NCI-H128 (cell line): ENCODE measurements around the gene ZNF391.
"Not testable (repeated sequence)": the region's sequence is repeated elsewhere in the genome, so short reads cannot be mapped to it uniquely, and the experiment has no call there.

Experiments
- DNase-seq: peaks from one replicate; lab custom pipeline; 2025; ENCODE audit not compliant: unreplicated experiment; lab: John Stamatoyannopoulos, UW

Gene ZNF391

DNA sequence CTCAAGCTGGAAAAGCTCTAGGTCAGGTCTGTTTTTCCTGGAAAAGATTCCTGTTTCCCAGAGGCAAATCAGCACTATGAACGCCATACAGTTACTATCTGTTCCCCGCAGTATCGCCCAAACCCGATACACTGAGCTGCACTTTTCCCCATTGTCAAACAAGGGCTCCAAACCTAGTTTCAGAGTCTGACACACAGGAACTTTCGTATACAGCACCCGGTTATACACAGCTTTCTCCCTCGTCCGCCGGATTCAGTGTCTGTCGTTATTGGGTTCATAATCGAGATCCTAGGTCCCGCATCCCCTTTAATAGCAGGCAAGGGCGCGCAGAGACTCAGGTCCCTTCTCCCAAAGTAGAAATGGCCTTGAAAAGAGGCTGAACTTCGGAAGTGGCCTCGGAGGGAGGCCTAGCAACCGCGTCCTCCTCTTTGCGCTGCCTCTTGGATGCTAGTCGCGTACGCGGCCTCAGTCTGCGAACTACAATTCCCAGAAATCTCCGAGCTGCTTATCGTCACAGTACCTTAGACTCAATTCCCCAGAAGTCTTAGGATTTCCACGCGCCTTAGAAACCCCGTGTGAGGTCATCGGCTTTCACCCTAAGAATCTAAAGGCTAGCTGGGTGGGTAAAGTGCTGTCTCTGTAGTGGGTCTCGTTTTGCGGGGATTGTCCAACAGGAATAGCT lies 34.2 kb downstream of the ZNF391 start:
- no peak for DNase-seq

DNA sequence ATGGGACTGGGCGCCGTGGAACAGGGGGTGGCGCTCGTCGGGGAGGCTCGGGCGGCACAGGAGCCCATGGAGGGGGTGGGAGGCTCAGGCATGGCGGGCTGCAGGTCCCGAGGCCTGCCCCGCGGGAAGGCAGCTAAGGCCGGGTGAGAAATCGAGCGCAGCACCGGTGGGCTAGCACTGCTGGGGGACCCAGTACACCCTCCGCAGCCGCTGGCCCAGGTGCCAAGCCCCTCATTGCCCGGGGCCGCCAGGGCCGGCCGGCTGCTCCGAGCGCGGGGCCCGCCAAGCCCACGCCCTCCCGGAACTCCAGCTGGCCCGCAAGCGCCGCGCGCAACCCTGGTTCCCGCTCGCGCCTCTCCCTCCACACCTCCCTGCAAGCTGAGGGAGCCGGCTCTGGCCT lies 36.3 kb downstream of the ZNF391 start:
- DNase-seq, result not testable (repeated sequence)

DNA sequence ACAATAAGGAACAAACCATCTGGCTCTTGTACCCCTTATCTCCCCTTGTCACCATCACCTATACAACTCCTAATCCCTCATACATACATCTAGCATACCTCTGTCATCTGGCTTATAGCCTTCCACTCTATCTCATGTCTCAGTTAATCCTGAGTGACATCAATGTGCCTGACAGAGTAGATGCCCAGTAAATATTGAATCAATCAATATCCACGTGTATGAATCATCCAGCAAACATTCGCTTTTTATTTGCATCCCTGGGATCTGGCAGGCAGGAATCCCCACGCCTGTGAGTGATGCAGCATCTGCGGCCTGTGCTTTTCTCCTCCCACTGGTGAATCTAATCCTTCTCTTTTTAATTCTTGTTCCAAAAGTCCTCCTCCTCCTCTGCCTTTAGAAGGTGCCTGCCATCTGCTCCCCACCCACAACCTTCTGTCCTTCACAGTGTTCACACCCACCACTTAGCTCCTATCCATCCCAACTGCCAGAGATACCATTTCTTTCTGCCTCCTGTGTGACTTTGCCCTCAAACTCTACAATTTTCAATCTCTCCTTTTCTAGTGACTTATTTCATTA lies 37.6 kb downstream of the ZNF391 start:
- no peak for DNase-seq

GRCh38 chr6:27428502-27428901 lies 39.9 kb downstream of the ZNF391 start:
- no peak for DNase-seq

DNA sequence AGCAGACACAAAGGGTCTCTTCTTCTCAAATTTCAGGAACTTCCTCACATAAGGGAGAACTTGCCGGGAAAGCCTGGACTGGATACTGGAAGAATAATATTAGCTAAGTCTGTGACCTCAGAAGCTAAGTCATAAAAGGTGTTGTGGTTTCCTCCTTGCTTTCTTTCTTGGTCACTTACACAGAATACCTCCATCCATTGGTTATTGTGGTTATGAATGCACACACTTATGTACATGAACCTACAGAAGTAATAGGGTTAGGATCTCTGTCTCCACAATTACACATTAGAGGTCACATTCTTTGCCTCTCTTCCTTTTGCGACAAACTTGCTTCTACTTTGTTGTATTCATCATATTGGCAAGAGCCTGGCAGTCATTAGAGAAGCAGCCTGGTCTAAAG lies 40.4 kb downstream of the ZNF391 start:
- no peak for DNase-seq

DNA sequence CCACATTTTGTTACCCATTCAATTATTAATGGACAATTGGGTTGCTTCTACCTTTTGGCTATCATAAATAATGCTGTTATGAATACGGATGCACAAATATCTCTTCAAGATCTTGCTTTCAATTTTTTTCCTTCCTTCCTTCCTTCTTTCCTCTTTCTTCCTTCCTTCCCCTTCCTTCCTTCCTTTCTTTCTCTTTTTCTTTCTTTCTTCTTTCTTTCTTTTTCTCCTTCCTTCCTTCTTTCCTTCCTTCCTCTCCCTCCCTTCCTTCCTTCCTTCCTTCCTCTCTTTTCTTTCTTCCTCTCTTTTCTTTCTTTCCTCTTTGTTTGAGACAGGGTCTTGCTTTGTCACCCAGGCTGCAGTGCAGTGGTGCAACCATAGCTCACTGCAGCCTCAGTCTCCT lies 45.2 kb downstream of the ZNF391 start:
- no peak for DNase-seq

DNA sequence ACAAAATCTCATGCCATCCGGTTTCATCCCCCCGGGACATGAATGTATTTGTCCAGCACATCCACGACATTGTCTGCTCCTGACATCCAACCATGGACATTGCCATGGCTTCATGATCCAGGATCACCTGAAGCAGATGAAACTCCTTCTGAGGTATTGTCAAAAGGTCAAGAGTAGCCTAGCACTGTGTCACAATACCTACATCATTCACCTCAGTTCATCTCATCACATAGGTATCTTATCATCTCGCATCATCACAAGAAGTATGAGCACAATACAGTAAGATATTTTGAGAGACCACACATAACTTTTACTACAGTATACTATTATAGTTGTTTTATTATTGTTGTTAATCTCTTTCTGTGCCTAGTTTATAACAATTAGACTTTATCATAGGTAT lies 50.8 kb downstream of the ZNF391 start:
- DNase-seq, result no peak

DNA sequence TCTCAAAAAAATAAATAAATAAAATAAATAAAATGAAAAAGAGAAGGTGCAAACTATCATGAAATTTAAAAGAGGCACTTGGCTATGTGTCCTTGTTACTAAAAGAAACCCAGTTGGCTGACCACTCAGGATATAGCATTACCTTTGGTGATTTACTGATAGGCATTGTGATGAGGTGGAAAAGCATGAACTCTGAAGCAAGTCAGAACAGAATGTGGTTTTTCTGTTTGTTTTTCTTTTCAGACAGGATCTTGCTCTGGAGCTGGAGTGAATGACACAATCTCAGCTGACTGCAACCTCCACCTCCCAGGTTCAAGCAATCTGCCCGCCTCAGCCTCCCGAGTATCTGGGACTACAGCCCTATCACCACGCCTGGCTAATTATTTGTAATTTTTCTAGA lies 52.4 kb downstream of the ZNF391 start:
- no peak for DNase-seq

- DNase-seq, result no peak
Measured at GRCh38 chr6:27442932-27443331, 54.4 kb downstream of the ZNF391 start.

DNA sequence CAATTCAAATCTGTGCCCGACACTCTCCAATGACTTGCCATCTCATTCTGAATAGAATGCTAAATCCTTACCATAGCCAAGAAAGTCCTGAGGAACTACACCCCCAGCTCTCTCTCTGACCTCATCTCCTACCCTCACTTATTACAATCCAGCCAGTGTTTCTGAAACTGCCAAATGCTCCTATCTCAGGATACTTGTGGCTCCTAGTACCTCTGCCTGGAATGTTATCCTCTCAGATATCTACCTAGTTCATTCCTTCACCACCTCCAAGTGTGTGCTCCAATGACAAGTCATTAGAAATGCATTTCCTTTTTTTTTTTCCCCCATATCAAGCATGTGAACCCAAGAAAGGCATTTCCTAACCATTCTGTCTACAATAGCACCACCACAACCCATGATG lies 59.9 kb downstream of the ZNF391 start:
- DNase-seq, result no peak

DNA sequence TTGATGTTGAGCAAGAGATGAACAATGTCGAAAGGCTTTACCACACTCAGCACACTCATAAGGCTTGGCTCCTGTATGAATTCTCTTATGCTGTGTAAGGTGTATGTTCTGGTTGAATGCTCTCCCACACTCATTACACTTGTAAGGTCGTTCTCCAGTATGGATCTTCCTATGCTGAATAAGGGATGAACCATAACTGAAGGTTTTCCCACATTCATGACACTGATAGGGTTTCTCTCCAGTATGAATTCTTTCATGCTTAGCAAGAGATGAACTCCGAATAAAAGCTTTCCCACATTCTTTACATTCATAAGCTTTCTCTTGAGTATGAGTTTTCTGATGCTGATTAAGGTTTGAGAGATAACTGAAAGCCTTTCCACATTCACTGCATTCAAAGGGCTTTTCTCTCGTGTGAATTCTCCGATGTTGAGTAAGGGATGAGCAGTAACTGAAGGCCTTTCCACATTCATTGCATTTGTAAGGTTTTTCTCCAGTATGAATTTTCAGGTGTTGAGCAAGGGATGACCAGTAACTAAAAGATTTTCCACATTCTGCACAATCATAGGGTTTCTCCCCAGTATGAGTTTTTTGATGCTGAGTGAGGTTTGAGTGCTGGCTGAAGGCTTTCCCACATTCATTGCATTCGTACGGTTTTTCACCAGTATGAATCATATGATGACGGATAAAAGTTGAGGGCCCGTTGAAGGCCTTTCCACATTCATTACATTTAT lies 63.3 kb downstream of the ZNF391 start:
- DNase-seq, result no peak

DNA sequence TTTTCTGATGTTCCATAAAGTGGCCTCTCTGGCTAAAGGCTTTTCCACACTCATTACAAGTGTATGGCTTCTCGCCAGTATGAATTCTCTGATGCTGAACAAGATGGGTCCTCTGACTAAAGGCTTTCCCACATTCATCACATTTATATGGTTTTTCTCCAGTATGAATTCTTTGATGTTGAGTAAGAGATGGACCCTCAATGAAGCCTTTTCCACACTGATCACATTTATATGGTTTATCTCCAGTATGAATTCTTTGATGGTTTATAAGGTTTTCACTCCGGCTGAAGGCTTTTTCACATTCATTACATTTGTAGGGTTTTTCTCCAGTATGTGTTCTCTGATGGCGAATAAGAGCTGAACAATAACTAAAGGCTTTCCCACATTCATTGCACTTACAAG lies 63.9 kb downstream of the ZNF391 start:
- DNase-seq, result no peak
